ENCODE results near the gene EHMT1.

GRCh38 chr9:137758067-137758466 is 139.3 kb downstream of the EHMT1 start:
- TF ChIP-seq CTCF (IDR thresholded peaks at IDR 0.05) (no peak), EZH2 (IDR thresholded peaks at IDR 0.05; ENCODE audit: borderline replicate concordance, insufficient read depth, low read depth, low read length, poor library complexity, severe bottlenecking) (no peak)
